Panc1 (cell line): ENCODE results near the gene KPNB1. TPM values are rescaled to one million over a fixed set of nuclear protein-coding genes. Genes with fewer than 3 reads are reported as not detected.
A peak's percentile ranks its signal among the peaks of the same experiment; 100 is the strongest.

Experiments used
- ATAC-seq: fragments of 200-7000 bp; cut with Tn5 transposase; 2 replicates; pipeline ENCODE4 v1.9.1; 2020; ENCODE audit warnings: mild to moderate bottlenecking, moderate library complexity
- BruUV-seq: library from RNA; stranded (reverse); fragments of 400-500 nt; replicated peaks from 2 replicates; lab custom pipeline; 2021; lab: Mats Ljungman, UMichigan
- CTCF ChIA-PET: fragments of 300-600 bp; sonication (Branson Sonifier 250); formaldehyde crosslinking; loops from one replicate; lab custom pipeline; 2022; ENCODE audit warnings: antibody characterized with exemption; lab: Charles Lee
- POLR2A ChIA-PET: fragments of 300-600 bp; sonication (Branson Sonifier 250); formaldehyde crosslinking; loops from one replicate; lab custom pipeline; 2022; ENCODE audit warnings: antibody characterized with exemption; lab: Charles Lee
- DNase-seq: peaks from one replicate; pipeline ENCODE4 v3.0.0-alpha.2; 2010; ENCODE audit warnings: low read depth, low spot score
- H3K27ac ChIP-seq: 2 replicates; pipeline ENCODE4 v1.5.1; 2011; ENCODE audit warnings: mild to moderate bottlenecking, low read length, inconsistent platforms
- H3K27me3 ChIP-seq: fragments of 200-500 bp; sonication (Bioruptor generic); 2 replicates; pipeline ENCODE4 v1.6.0; 2014; ENCODE audit warnings: low read length, inconsistent platforms; ENCODE audit not compliant: control insufficient read depth, insufficient read depth
- H3K36me3 ChIP-seq: fragments of 200-500 bp; sonication (Bioruptor generic); 2 replicates; pipeline ENCODE4 v1.5.1; 2014; ENCODE audit warnings: inconsistent platforms, mild to moderate bottlenecking, low read length, moderate library complexity; ENCODE audit not compliant: control insufficient read depth, insufficient read depth
- H3K4me1 ChIP-seq: 2 replicates; pipeline ENCODE4 v1.5.1; 2011; ENCODE audit warnings: inconsistent platforms, mild to moderate bottlenecking, low read length, moderate library complexity; ENCODE audit not compliant: control insufficient read depth, insufficient read depth
- H3K4me3 ChIP-seq, 2 experiments: 2 replicates each; pipeline ENCODE4 v1.5.1; 2011 to 2012; ENCODE audit warnings: low read depth in 2 of 2, low read length in 2 of 2, mild to moderate bottlenecking in 2 of 2, inconsistent platforms in 1 of 2, moderate library complexity in 1 of 2
- H3K9me3 ChIP-seq: fragments of 200-500 bp; sonication (Bioruptor generic); 2 replicates; pipeline ENCODE4 v1.5.1; 2014; ENCODE audit warnings: low read depth, mild to moderate bottlenecking, inconsistent platforms, low read length, moderate library complexity; ENCODE audit not compliant: control insufficient read depth, insufficient read depth
- POLR2AphosphoS5 ChIP-seq: IDR thresholded peaks from 2 replicates; pipeline ENCODE4 v1.6.1; 2012; ENCODE audit warnings: mild to moderate bottlenecking, low read depth, low read length, moderate library complexity
- SIN3A ChIP-seq: IDR thresholded peaks from 2 replicates; pipeline ENCODE4 v1.6.1; 2012; ENCODE audit warnings: low read depth, mild to moderate bottlenecking, low read length, moderate library complexity, borderline replicate concordance; ENCODE audit not compliant: insufficient read depth
- TCF7L2 ChIP-seq: IDR thresholded peaks from 2 replicates; pipeline ENCODE4 v1.6.1; 2011; ENCODE audit warnings: mild to moderate bottlenecking, low read depth, low read length, inconsistent platforms
- in situ Hi-C: cut with HindIII; loops from 2 replicates; pipeline ENCODE4 v1.10.0; 2016; ENCODE audit warnings: low sequenced_read_pairs, low pct_unique_long_range_greater_than_20kb
- intact Hi-C: fragments of 100-400 bp; cut with micrococcal nuclease; formaldehyde crosslinking; loops from one replicate; pipeline ENCODE4 v1.10.0; 2022; ENCODE audit not compliant: unreplicated experiment
- total RNA-seq: library from RNA; stranded (reverse); gene quantifications from one replicate; pipeline ENCODE4 v1.2.1, GENCODE V29; 2021; ENCODE audit not compliant: unreplicated experiment
- TF ChIP-seq, protein P1 (sequence below), 2 experiments: IDR thresholded peaks; 2 replicates each; pipeline ENCODE4 v1.6.1; 2011 to 2012; ENCODE audit warnings: low read depth in 2 of 2, control low read depth in 1 of 2, low read length in 1 of 2, mild to moderate bottlenecking in 1 of 2, moderate library complexity in 1 of 2; ENCODE audit not compliant: insufficient read depth in 1 of 2
- TF ChIP-seq, protein P2 (sequence below): fragments of 450-650 bp; IDR thresholded peaks from 2 replicates; pipeline ENCODE4 v1.5.1; 2017; ENCODE audit warnings: mild to moderate bottlenecking

The KPNB1 gene
- total RNA-seq, 1 experiment from 2014 or later: 666 TPM

GRCh38 chr17:47699536-47699840 lies 49.8 kb downstream of the KPNB1 start:
- in situ Hi-C loops: no loop called here
- POLR2A ChIA-PET: interaction anchor here (0.7 kb wide), 1 partner anchor 120 kb away, joined by 4 read pairs; no protein-coding TSS in a partner anchor

DNA sequence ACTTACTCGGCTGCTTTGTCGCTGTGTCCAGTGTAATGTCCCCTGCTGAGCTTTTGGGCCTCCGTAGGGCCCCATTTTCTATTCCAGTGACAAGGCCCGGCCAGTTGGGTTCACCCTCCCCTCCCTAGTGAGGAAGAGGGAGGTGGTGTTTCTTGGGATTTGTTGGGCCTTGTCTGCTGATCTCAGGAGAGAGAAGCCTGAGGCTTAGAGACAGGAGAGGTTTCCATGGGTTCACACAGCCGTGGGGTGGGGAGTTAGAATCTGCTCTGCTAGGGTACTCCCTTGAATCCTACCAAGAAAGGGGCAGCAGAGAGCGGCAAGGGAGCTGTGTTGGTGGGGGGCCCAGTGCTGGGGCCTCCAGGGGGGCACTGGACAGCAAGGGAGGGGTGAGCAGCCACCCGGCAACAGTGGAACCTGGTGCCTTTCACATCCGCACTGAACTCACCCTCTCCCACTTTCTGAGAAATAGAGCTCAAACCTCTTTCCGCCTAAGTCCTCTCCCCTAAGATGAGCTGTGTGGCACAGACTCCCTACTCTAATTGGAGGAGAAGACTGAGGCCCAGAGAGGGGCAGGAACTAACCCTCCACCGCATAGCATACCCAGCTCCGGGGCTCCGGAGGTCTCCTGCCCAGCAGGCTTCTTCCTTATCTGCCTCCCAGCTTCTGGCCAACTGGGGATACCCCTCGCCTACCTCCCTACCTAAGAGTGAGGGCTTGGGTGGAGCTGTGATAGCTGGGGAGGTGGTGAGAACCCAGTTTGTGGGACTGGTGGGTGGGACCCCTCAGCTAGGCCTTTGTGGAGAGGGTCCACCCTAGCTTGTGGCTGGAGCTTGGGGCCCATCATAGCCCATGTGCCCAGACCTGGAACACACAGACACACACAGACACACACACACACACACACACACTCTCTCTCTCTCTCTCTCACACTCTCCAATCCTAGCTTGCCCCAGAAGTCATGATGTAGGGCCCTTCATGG lies 51.0 kb downstream of the KPNB1 start:
- TSS peak; percentile 47 for BruUV-seq

More at GRCh38 chr17:47699536-47699840, 49.8 kb downstream of the KPNB1 start:
- Histone ChIP-seq H3K36me3 (no peaks in the 10 kb centered on the region), H3K27me3 (no peaks in the 10 kb centered on the region), H3K4me1 (peaks cover 6% of the 10 kb centered on the region; the same call in 1 of the 2 replicates), H3K27ac (no peak overlapping the region), H3K9me3 (no peaks in the 10 kb centered on the region), H3K4me3 (no peak overlapping the region)
- intact Hi-C loops: loop anchor here (5.0 kb wide), 1 partner anchor 103 kb away; no protein-coding TSS in a partner anchor
- CTCF ChIA-PET: interaction anchor here (0.7 to 2.2 kb wide), 6 partner anchors 28 to 1354 kb away, joined by 3 to 17 read pairs (median 8); no protein-coding TSS in a partner anchor
- DNase-seq: no peak
- BruUV-seq: no TSS peak
- TF ChIP-seq, protein P1, sequence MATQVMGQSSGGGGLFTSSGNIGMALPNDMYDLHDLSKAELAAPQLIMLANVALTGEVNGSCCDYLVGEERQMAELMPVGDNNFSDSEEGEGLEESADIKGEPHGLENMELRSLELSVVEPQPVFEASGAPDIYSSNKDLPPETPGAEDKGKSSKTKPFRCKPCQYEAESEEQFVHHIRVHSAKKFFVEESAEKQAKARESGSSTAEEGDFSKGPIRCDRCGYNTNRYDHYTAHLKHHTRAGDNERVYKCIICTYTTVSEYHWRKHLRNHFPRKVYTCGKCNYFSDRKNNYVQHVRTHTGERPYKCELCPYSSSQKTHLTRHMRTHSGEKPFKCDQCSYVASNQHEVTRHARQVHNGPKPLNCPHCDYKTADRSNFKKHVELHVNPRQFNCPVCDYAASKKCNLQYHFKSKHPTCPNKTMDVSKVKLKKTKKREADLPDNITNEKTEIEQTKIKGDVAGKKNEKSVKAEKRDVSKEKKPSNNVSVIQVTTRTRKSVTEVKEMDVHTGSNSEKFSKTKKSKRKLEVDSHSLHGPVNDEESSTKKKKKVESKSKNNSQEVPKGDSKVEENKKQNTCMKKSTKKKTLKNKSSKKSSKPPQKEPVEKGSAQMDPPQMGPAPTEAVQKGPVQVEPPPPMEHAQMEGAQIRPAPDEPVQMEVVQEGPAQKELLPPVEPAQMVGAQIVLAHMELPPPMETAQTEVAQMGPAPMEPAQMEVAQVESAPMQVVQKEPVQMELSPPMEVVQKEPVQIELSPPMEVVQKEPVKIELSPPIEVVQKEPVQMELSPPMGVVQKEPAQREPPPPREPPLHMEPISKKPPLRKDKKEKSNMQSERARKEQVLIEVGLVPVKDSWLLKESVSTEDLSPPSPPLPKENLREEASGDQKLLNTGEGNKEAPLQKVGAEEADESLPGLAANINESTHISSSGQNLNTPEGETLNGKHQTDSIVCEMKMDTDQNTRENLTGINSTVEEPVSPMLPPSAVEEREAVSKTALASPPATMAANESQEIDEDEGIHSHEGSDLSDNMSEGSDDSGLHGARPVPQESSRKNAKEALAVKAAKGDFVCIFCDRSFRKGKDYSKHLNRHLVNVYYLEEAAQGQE (IDR thresholded peaks at IDR 0.05; ENCODE audit: insufficient read depth in 1 of 2, low read depth in 2 of 2, low read length in 1 of 2): no peak
- TF ChIP-seq, protein P2, sequence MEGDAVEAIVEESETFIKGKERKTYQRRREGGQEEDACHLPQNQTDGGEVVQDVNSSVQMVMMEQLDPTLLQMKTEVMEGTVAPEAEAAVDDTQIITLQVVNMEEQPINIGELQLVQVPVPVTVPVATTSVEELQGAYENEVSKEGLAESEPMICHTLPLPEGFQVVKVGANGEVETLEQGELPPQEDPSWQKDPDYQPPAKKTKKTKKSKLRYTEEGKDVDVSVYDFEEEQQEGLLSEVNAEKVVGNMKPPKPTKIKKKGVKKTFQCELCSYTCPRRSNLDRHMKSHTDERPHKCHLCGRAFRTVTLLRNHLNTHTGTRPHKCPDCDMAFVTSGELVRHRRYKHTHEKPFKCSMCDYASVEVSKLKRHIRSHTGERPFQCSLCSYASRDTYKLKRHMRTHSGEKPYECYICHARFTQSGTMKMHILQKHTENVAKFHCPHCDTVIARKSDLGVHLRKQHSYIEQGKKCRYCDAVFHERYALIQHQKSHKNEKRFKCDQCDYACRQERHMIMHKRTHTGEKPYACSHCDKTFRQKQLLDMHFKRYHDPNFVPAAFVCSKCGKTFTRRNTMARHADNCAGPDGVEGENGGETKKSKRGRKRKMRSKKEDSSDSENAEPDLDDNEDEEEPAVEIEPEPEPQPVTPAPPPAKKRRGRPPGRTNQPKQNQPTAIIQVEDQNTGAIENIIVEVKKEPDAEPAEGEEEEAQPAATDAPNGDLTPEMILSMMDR: no peak
- TF ChIP-seq TCF7L2 (no peak), SIN3A (no peak), POLR2AphosphoS5 (no peak)
- ATAC-seq: no peak

More for the DNA sequence above, 51.0 kb downstream of the KPNB1 start:
- in situ Hi-C loops (no loop called here), intact Hi-C loops (no loop called here)
- H3K4me3 ChIP-seq: no peak overlapping the region
- no peaks in the 10 kb centered on the region for H3K36me3 ChIP-seq
- no peaks in the 10 kb centered on the region for H3K27me3 ChIP-seq
- no peak for DNase-seq
- no peak for ATAC-seq
- ChIA-PET CTCF (interaction anchor here (0.6 to 2.2 kb wide), 6 partner anchors 14 to 101 kb away, joined by 3 to 17 read pairs (median 4); no protein-coding TSS in a partner anchor), POLR2A (no interaction called here)
- TF ChIP-seq, protein P1 (IDR thresholded peaks at IDR 0.05; ENCODE audit: insufficient read depth in 1 of 2, low read depth in 2 of 2, low read length in 1 of 2): no peak
- TF ChIP-seq TCF7L2: no peak
- TF ChIP-seq, protein P2: no peak
- no peak for TF ChIP-seq POLR2AphosphoS5
- no peak for TF ChIP-seq SIN3A
- no peaks in the 10 kb centered on the region for H3K4me1 ChIP-seq
- no peak overlapping the region for H3K27ac ChIP-seq
- no peaks in the 10 kb centered on the region for H3K9me3 ChIP-seq
